WTC11 (cell line): Measurements from ENCODE around the gene PIAS3. TPM values are rescaled to one million over a fixed set of nuclear protein-coding genes. Genes with fewer than 3 reads are reported as not detected.

ENCODE experiments used
- ATAC-seq: fragments of 200-7000 bp; cut with Tn5 transposase; 2 replicates; pipeline ENCODE4 v1.10.0; 2021; ENCODE audit warnings: mild to moderate bottlenecking, moderate library complexity
- CTCF ChIA-PET: fragments of 300-600 bp; sonication (Branson Sonifier 250); formaldehyde crosslinking; loops from one replicate; lab custom pipeline; 2021; ENCODE audit warnings: antibody characterized with exemption; lab: Charles Lee
- POLR2A ChIA-PET: fragments of 350-600 bp; sonication (Branson Sonifier 250); formaldehyde crosslinking; loops from one replicate; lab custom pipeline; 2021; ENCODE audit warnings: antibody characterized with exemption; lab: Charles Lee
- DNase-seq: peaks from one replicate; pipeline ENCODE4 v3.0.0; 2021; ENCODE audit warnings: low spot score
- H3K27ac Mint-ChIP-seq: 2 replicates; pipeline ENCODE4 v1.8.0; 2021; ENCODE audit warnings: mixed read lengths
- H3K27me3 Mint-ChIP-seq: 2 replicates; pipeline ENCODE4 v1.8.0; 2021; ENCODE audit warnings: low read depth, mild to moderate bottlenecking, moderate library complexity, mixed read lengths
- H3K36me3 Mint-ChIP-seq: 2 replicates; pipeline ENCODE4 v1.8.0; 2021; ENCODE audit warnings: mixed read lengths
- H3K4me1 Mint-ChIP-seq: 2 replicates; pipeline ENCODE4 v1.8.0; 2022; ENCODE audit warnings: mixed read lengths
- H3K4me3 Mint-ChIP-seq: 2 replicates; pipeline ENCODE4 v1.8.0; 2021; ENCODE audit warnings: mild to moderate bottlenecking, moderate library complexity, mixed read lengths
- H3K9me3 Mint-ChIP-seq: 2 replicates; pipeline ENCODE4 v1.8.0; 2021; ENCODE audit warnings: mixed read lengths
- ATF1 ChIP-seq: sonication (generic); formaldehyde crosslinking; IDR thresholded peaks from 2 replicates; pipeline ENCODE4 v1.8.1; 2023; ENCODE audit warnings: mild to moderate bottlenecking, moderate library complexity, missing genetic modification reagents
- ETV6 ChIP-seq: sonication (generic); formaldehyde crosslinking; IDR thresholded peaks from 2 replicates; pipeline ENCODE4 v1.8.1; 2022; ENCODE audit warnings: mild to moderate bottlenecking, missing genetic modification reagents
- GRHL2 ChIP-seq: fragments of 250-450 bp; sonication (Bioruptor Pico); IDR thresholded peaks from 2 replicates; pipeline ENCODE4 v1.8.0; 2022; ENCODE audit warnings: mild to moderate bottlenecking, moderate library complexity; ENCODE audit not compliant: insufficient replicate concordance, severe bottlenecking
- GTF2I ChIP-seq: fragments of 250-450 bp; sonication (Bioruptor Pico); conservative IDR thresholded peaks from 2 replicates; pipeline ENCODE4 v1.4.0; 2021; ENCODE audit warnings: mild to moderate bottlenecking
- IRF2 ChIP-seq: sonication (generic); formaldehyde crosslinking; IDR thresholded peaks from 2 replicates; pipeline ENCODE4 v1.8.0; 2022; ENCODE audit warnings: low read depth, missing genetic modification reagents, borderline replicate concordance
- JUN ChIP-seq: sonication (generic); formaldehyde crosslinking; IDR thresholded peaks from 2 replicates; pipeline ENCODE4 v1.8.0; 2023; ENCODE audit warnings: mild to moderate bottlenecking, missing genetic modification reagents
- NFYB ChIP-seq: sonication (generic); formaldehyde crosslinking; conservative IDR thresholded peaks from 2 replicates; pipeline ENCODE4 v1.8.0; 2022; ENCODE audit warnings: low read depth, missing genetic modification reagents
- NR1H2 ChIP-seq: sonication (generic); formaldehyde crosslinking; IDR thresholded peaks from 2 replicates; pipeline ENCODE4 v1.9.0; 2021; ENCODE audit warnings: mild to moderate bottlenecking, moderate library complexity, missing genetic modification reagents
- PRRX2 ChIP-seq: fragments of 250-450 bp; sonication (Bioruptor Pico); IDR thresholded peaks from 2 replicates; pipeline ENCODE4 v1.8.0; 2021; ENCODE audit warnings: mild to moderate bottlenecking
- RELA ChIP-seq: sonication (generic); formaldehyde crosslinking; IDR thresholded peaks from 2 replicates; pipeline ENCODE4 v1.8.1; 2022; ENCODE audit warnings: missing genetic modification reagents, mild to moderate bottlenecking, borderline replicate concordance
- SMAD4 ChIP-seq: sonication (generic); formaldehyde crosslinking; IDR thresholded peaks from 2 replicates; pipeline ENCODE4 v1.8.0; 2022; ENCODE audit warnings: mild to moderate bottlenecking, missing genetic modification reagents
- TCF7 ChIP-seq: sonication (generic); formaldehyde crosslinking; IDR thresholded peaks from 2 replicates; pipeline ENCODE4 v1.8.0; 2022; ENCODE audit warnings: mild to moderate bottlenecking, low read depth, missing genetic modification reagents, moderate library complexity
- ZNF121 ChIP-seq: sonication (generic); formaldehyde crosslinking; IDR thresholded peaks from 2 replicates; pipeline ENCODE4 v1.8.0; 2023; ENCODE audit warnings: missing genetic modification reagents
- ZNF263 ChIP-seq: sonication (generic); formaldehyde crosslinking; IDR thresholded peaks from 2 replicates; pipeline ENCODE4 v1.8.1; 2022; ENCODE audit warnings: low read depth, mild to moderate bottlenecking, moderate library complexity, missing genetic modification reagents
- ZNF317 ChIP-seq: sonication (generic); formaldehyde crosslinking; IDR thresholded peaks from 2 replicates; pipeline ENCODE4 v1.8.1; 2023; ENCODE audit warnings: low read depth, mild to moderate bottlenecking, moderate library complexity, missing genetic modification reagents, borderline replicate concordance
- total RNA-seq: library from RNA; stranded (reverse); gene quantifications from 3 replicates; pipeline ENCODE4 v1.2.3, GENCODE V29; 2021
- TF ChIP-seq, protein P1 (sequence below): sonication (generic); formaldehyde crosslinking; IDR thresholded peaks from 2 replicates; pipeline ENCODE4 v1.8.0; 2022; ENCODE audit warnings: missing genetic modification reagents
- TF ChIP-seq, protein P2 (sequence below): sonication (generic); formaldehyde crosslinking; IDR thresholded peaks from 2 replicates; pipeline ENCODE4 v1.8.0; 2023; ENCODE audit warnings: missing genetic modification reagents, mild to moderate bottlenecking, borderline replicate concordance
- TF ChIP-seq, protein P3 (sequence below): sonication (generic); formaldehyde crosslinking; IDR thresholded peaks from 2 replicates; pipeline ENCODE4 v1.8.1; 2022; ENCODE audit warnings: mild to moderate bottlenecking, moderate library complexity, missing genetic modification reagents

PIAS3 gene
- total RNA-seq, 1 experiment from 2014 or later, result 44.9 TPM

DNA sequence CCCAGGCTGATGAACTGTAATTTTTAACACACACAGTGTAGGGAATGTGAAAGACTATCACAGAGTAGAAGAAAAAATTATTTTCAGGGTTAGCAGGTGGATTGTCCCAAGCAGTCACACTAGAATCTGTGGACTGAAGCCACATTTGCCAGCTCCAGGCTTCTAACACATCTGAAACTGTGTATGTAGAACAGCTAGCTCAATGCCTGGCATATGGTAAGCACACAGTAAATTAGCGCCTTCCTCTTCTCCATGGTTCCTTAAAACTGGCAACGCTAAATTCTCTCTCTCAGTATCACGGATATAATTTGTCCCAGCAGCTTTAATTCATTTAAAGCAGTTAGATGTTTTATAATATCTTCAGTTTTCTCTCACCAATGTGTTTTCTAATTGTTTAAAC is 15.8 kb downstream of the PIAS3 start (continued):
- TF ChIP-seq, protein P1, sequence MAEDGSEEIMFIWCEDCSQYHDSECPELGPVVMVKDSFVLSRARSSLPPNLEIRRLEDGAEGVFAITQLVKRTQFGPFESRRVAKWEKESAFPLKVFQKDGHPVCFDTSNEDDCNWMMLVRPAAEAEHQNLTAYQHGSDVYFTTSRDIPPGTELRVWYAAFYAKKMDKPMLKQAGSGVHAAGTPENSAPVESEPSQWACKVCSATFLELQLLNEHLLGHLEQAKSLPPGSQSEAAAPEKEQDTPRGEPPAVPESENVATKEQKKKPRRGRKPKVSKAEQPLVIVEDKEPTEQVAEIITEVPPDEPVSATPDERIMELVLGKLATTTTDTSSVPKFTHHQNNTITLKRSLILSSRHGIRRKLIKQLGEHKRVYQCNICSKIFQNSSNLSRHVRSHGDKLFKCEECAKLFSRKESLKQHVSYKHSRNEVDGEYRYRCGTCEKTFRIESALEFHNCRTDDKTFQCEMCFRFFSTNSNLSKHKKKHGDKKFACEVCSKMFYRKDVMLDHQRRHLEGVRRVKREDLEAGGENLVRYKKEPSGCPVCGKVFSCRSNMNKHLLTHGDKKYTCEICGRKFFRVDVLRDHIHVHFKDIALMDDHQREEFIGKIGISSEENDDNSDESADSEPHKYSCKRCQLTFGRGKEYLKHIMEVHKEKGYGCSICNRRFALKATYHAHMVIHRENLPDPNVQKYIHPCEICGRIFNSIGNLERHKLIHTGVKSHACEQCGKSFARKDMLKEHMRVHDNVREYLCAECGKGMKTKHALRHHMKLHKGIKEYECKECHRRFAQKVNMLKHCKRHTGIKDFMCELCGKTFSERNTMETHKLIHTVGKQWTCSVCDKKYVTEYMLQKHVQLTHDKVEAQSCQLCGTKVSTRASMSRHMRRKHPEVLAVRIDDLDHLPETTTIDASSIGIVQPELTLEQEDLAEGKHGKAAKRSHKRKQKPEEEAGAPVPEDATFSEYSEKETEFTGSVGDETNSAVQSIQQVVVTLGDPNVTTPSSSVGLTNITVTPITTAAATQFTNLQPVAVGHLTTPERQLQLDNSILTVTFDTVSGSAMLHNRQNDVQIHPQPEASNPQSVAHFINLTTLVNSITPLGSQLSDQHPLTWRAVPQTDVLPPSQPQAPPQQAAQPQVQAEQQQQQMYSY, result no peak
- TF ChIP-seq ZNF317 (CRISPR knock-in tag) (no peak), RELA (CRISPR knock-in tag) (no peak), JUN (no peak), IRF2 (CRISPR knock-in tag) (no peak), NR1H2 (CRISPR knock-in tag) (no peak), NFYB (CRISPR knock-in tag) (no peak), TCF7 (no peak)

DNA sequence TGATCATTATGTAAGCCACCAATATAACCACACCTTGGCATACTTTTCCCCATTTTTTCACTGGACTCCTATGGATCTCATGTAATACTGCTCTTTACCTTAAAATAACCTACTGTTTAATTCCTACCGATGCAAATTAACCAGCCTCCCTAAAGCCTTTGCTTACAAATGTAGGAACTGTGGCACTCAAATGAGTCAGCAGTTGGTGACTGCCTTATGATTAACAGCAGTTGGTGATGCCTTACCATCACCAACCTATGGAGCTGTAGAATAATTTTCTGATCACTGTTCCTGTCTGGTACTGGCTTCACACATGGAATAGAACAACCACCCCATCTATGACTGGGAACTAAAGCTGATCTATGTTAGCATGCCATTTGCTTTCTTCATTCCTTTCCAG is 21.2 kb downstream of the PIAS3 start:
- H3K27me3 Mint-ChIP-seq, result no peaks in the 10 kb centered on the region
- no peak overlapping the region for H3K27ac Mint-ChIP-seq
- H3K9me3 Mint-ChIP-seq, result no peaks in the 10 kb centered on the region
- CTCF ChIA-PET, result interaction anchor here (1.6 kb wide), 1 partner anchor 54 kb away, joined by 3 read pairs; no protein-coding TSS in a partner anchor
- no peaks in the 10 kb centered on the region for H3K4me1 Mint-ChIP-seq
- TF ChIP-seq, protein P2, sequence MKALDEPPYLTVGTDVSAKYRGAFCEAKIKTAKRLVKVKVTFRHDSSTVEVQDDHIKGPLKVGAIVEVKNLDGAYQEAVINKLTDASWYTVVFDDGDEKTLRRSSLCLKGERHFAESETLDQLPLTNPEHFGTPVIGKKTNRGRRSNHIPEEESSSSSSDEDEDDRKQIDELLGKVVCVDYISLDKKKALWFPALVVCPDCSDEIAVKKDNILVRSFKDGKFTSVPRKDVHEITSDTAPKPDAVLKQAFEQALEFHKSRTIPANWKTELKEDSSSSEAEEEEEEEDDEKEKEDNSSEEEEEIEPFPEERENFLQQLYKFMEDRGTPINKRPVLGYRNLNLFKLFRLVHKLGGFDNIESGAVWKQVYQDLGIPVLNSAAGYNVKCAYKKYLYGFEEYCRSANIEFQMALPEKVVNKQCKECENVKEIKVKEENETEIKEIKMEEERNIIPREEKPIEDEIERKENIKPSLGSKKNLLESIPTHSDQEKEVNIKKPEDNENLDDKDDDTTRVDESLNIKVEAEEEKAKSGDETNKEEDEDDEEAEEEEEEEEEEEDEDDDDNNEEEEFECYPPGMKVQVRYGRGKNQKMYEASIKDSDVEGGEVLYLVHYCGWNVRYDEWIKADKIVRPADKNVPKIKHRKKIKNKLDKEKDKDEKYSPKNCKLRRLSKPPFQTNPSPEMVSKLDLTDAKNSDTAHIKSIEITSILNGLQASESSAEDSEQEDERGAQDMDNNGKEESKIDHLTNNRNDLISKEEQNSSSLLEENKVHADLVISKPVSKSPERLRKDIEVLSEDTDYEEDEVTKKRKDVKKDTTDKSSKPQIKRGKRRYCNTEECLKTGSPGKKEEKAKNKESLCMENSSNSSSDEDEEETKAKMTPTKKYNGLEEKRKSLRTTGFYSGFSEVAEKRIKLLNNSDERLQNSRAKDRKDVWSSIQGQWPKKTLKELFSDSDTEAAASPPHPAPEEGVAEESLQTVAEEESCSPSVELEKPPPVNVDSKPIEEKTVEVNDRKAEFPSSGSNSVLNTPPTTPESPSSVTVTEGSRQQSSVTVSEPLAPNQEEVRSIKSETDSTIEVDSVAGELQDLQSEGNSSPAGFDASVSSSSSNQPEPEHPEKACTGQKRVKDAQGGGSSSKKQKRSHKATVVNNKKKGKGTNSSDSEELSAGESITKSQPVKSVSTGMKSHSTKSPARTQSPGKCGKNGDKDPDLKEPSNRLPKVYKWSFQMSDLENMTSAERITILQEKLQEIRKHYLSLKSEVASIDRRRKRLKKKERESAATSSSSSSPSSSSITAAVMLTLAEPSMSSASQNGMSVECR (CRISPR knock-in tag), result no peak
- TF ChIP-seq ETV6 (CRISPR knock-in tag) (no peak), RELA (CRISPR knock-in tag) (no peak), GTF2I (CRISPR knock-in tag) (no peak), GRHL2 (CRISPR knock-in tag) (no peak), ZNF263 (CRISPR knock-in tag) (no peak), SMAD4 (CRISPR knock-in tag) (no peak), ATF1 (no peak), PRRX2 (CRISPR knock-in tag) (no peak), ZNF121 (CRISPR knock-in tag) (no peak)
- TF ChIP-seq, protein P3, sequence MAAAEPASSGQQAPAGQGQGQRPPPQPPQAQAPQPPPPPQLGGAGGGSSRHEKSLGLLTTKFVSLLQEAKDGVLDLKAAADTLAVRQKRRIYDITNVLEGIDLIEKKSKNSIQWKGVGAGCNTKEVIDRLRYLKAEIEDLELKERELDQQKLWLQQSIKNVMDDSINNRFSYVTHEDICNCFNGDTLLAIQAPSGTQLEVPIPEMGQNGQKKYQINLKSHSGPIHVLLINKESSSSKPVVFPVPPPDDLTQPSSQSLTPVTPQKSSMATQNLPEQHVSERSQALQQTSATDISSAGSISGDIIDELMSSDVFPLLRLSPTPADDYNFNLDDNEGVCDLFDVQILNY (CRISPR knock-in tag), result no peak
- POLR2A ChIA-PET, result no interaction called here
- DNase-seq (no peak), ATAC-seq (no peak)
- H3K4me3 Mint-ChIP-seq, result no peak overlapping the region
- H3K36me3 Mint-ChIP-seq, result peaks cover 65% of the 10 kb centered on the region
